Lower leg skin (tissue), 3 donors: Measurements from ENCODE around the gene RAB1A.

Source experiments
- CTCF ChIP-seq, 3 donors: fragments of 450-650 bp; IDR thresholded peaks; one replicate each; pipeline ENCODE4 v1.5.1; 2016; ENCODE audit warnings: antibody characterized with exemption in 3 of 3, mild to moderate bottlenecking in 3 of 3, moderate library complexity in 2 of 3
- POLR2A ChIP-seq, 2 donors: fragments of 450-650 bp; IDR thresholded peaks; one replicate each; pipeline ENCODE4 v1.6.1; 2016 to 2017; ENCODE audit warnings: antibody characterized with exemption in 2 of 2, mild to moderate bottlenecking in 1 of 2, moderate library complexity in 1 of 2

GRCh38 chr2:65064728-65065552, 65.0 kb downstream of the RAB1A start:
- TF ChIP-seq CTCF (IDR thresholded peaks at IDR 0.05): peak in 1 of 3 donors; percentile 72
- TF ChIP-seq POLR2A (IDR thresholded peaks at IDR 0.05): no peak
